ENCODE measurements around the gene LGI4.
"Not testable (repeated sequence)": the region's sequence is repeated elsewhere in the genome, so short reads cannot be mapped to it uniquely, and the experiment has no call there.

LGI4 gene

GRCh38 chr19:35106291-35106583 lies 28.6 kb downstream of the LGI4 start:
- Histone ChIP-seq H2AK5ac (ENCODE audit: low read length) (no peak overlapping the region), H3K4me1 (ENCODE audit: control insufficient read depth, low read depth, low read length) (no peaks in the 10 kb centered on the region), H3K27ac (ENCODE audit: low read depth, low read length) (no peak overlapping the region), H3K79me2 (ENCODE audit: control insufficient read depth, insufficient read depth, low read length) (no peaks in the 10 kb centered on the region), H2BK120ac (ENCODE audit: low read depth, low read length) (no peak overlapping the region), H3K4me2 (ENCODE audit: low read length) (no peak overlapping the region), H3K4me3 (ENCODE audit: low read length) (no peak overlapping the region), H4K5ac (ENCODE audit: low read length) (no peak overlapping the region), H3K56ac (ENCODE audit: low read length) (no peak overlapping the region), H3K23ac (ENCODE audit: low read length) (no peak overlapping the region), H3K36me3 (ENCODE audit: control insufficient read depth, insufficient read depth, low read length) (no peaks in the 10 kb centered on the region), H4K8ac (ENCODE audit: low read depth, low read length) (no peak overlapping the region), H2BK5ac (ENCODE audit: low read length) (no peak overlapping the region), H3K27me3 (ENCODE audit: insufficient read depth, low read length, poor library complexity) (no peaks in the 10 kb centered on the region), H3K4ac (ENCODE audit: low read depth, low read length) (no peak overlapping the region), H3K79me1 (ENCODE audit: low read length) (no peaks in the 10 kb centered on the region), H2BK15ac (replicated peaks; ENCODE audit: low read depth) (no peak overlapping the region), H3K18ac (ENCODE audit: low read length) (no peak overlapping the region), H3K9ac (ENCODE audit: low read length) (no peak overlapping the region)
- no peak for DNase-seq
- WGBS (ENCODE audit: extremely low coverage, insufficient coverage, low lambda C conversion rate): no CpG with 5 or more reads among the region's 9 CpGs

GRCh38 chr19:35105411-35106290 lies 29.2 kb downstream of the LGI4 start:
- H3K27ac ChIP-seq (ENCODE audit: low read depth, low read length): no peak overlapping the region
- WGBS (ENCODE audit: extremely low coverage, insufficient coverage, low lambda C conversion rate): no CpG with 5 or more reads among the region's 30 CpGs

GRCh38 chr19:35105047-35105410 lies 29.8 kb downstream of the LGI4 start:
- Histone ChIP-seq H3K23ac (ENCODE audit: low read length) (no peak overlapping the region), H2AK5ac (ENCODE audit: low read length) (no peak overlapping the region), H3K79me1 (ENCODE audit: low read length) (no peaks in the 10 kb centered on the region), H3K4ac (ENCODE audit: low read depth, low read length) (no peak overlapping the region), H3K4me1 (ENCODE audit: control insufficient read depth, low read depth, low read length) (no peaks in the 10 kb centered on the region), H2BK5ac (ENCODE audit: low read length) (no peak overlapping the region), H3K56ac (ENCODE audit: low read length) (no peak overlapping the region), H3K36me3 (ENCODE audit: control insufficient read depth, insufficient read depth, low read length) (no peaks in the 10 kb centered on the region), H3K79me2 (ENCODE audit: control insufficient read depth, insufficient read depth, low read length) (no peaks in the 10 kb centered on the region), H3K4me3 (ENCODE audit: low read length) (no peak overlapping the region), H2BK120ac (ENCODE audit: low read depth, low read length) (no peak overlapping the region), H3K18ac (ENCODE audit: low read length) (no peak overlapping the region), H2BK15ac (replicated peaks; ENCODE audit: low read depth) (no peak overlapping the region), H3K27ac (ENCODE audit: low read depth, low read length) (no peak overlapping the region), H3K4me2 (ENCODE audit: low read length) (no peak overlapping the region), H3K9ac (ENCODE audit: low read length) (no peak overlapping the region), H4K8ac (ENCODE audit: low read depth, low read length) (no peak overlapping the region), H4K5ac (ENCODE audit: low read length) (no peak overlapping the region), H3K27me3 (ENCODE audit: insufficient read depth, low read length, poor library complexity) (no peaks in the 10 kb centered on the region)
- no peak for DNase-seq
- no CpG with 5 or more reads among the region's 6 CpGs for WGBS (ENCODE audit: extremely low coverage, insufficient coverage, low lambda C conversion rate)

More at GRCh38 chr19:35105411-35106290, 29.2 kb downstream of the LGI4 start:
- Histone ChIP-seq H4K5ac (ENCODE audit: low read length) (no peak overlapping the region), H2BK120ac (ENCODE audit: low read depth, low read length) (no peak overlapping the region), H3K4me2 (ENCODE audit: low read length) (no peak overlapping the region), H3K4ac (ENCODE audit: low read depth, low read length) (no peak overlapping the region), H3K18ac (ENCODE audit: low read length) (no peak overlapping the region), H2BK5ac (ENCODE audit: low read length) (no peak overlapping the region), H2BK15ac (replicated peaks; ENCODE audit: low read depth) (no peak overlapping the region), H3K23ac (ENCODE audit: low read length) (no peak overlapping the region), H3K4me1 (ENCODE audit: control insufficient read depth, low read depth, low read length) (no peaks in the 10 kb centered on the region), H3K27me3 (ENCODE audit: insufficient read depth, low read length, poor library complexity) (no peaks in the 10 kb centered on the region), H3K9ac (ENCODE audit: low read length) (no peak overlapping the region), H3K56ac (ENCODE audit: low read length) (no peak overlapping the region), H3K79me2 (ENCODE audit: control insufficient read depth, insufficient read depth, low read length) (no peaks in the 10 kb centered on the region), H3K36me3 (ENCODE audit: control insufficient read depth, insufficient read depth, low read length) (no peaks in the 10 kb centered on the region), H2AK5ac (ENCODE audit: low read length) (no peak overlapping the region), H4K8ac (ENCODE audit: low read depth, low read length) (no peak overlapping the region), H3K4me3 (ENCODE audit: low read length) (no peak overlapping the region), H3K79me1 (ENCODE audit: low read length) (no peaks in the 10 kb centered on the region)
- no peak for DNase-seq

- no peaks in the 10 kb centered on the region for H3K79me2 ChIP-seq (ENCODE audit: control insufficient read depth, insufficient read depth, low read length)
- no peak overlapping the region for H3K23ac ChIP-seq (ENCODE audit: low read length)
- H4K8ac ChIP-seq (ENCODE audit: low read depth, low read length): no peak overlapping the region
- no peak overlapping the region for H3K4ac ChIP-seq (ENCODE audit: low read depth, low read length)
- no peak overlapping the region for H3K4me3 ChIP-seq (ENCODE audit: low read length)
- H3K36me3 ChIP-seq (ENCODE audit: control insufficient read depth, insufficient read depth, low read length): no peaks in the 10 kb centered on the region
- no peaks in the 10 kb centered on the region for H3K4me1 ChIP-seq (ENCODE audit: control insufficient read depth, low read depth, low read length)
- H3K4me2 ChIP-seq (ENCODE audit: low read length): no peak overlapping the region
- no peaks in the 10 kb centered on the region for H3K79me1 ChIP-seq (ENCODE audit: low read length)
- H2AK5ac ChIP-seq (ENCODE audit: low read length): no peak overlapping the region
- H3K9ac ChIP-seq (ENCODE audit: low read length): no peak overlapping the region
- H3K56ac ChIP-seq (ENCODE audit: low read length): no peak overlapping the region
- DNase-seq: no peak
- no peak overlapping the region for H4K5ac ChIP-seq (ENCODE audit: low read length)
- H3K27ac ChIP-seq (ENCODE audit: low read depth, low read length): no peak overlapping the region
- H3K18ac ChIP-seq (ENCODE audit: low read length): no peak overlapping the region
- H2BK5ac ChIP-seq (ENCODE audit: low read length): no peak overlapping the region
- no peaks in the 10 kb centered on the region for H3K27me3 ChIP-seq (ENCODE audit: insufficient read depth, low read length, poor library complexity)
- H2BK120ac ChIP-seq (ENCODE audit: low read depth, low read length): no peak overlapping the region
- no CpG with 5 or more reads among the region's 11 CpGs for WGBS (ENCODE audit: extremely low coverage, insufficient coverage, low lambda C conversion rate)
- H2BK15ac ChIP-seq (replicated peaks; ENCODE audit: low read depth): no peak overlapping the region
Observed at GRCh38 chr19:35104361-35104760, 30.5 kb downstream of the LGI4 start.

- not testable (repeated sequence) for H2BK15ac ChIP-seq (replicated peaks; ENCODE audit: low read depth); H3K4me1 ChIP-seq (ENCODE audit: control insufficient read depth, low read depth, low read length); H3K79me2 ChIP-seq (ENCODE audit: control insufficient read depth, insufficient read depth, low read length); H3K79me1 ChIP-seq (ENCODE audit: low read length); H3K56ac ChIP-seq (ENCODE audit: low read length); H3K27ac ChIP-seq (ENCODE audit: low read depth, low read length); H3K4me3 ChIP-seq (ENCODE audit: low read length); H4K8ac ChIP-seq (ENCODE audit: low read depth, low read length); H2AK5ac ChIP-seq (ENCODE audit: low read length); DNase-seq; H3K9ac ChIP-seq (ENCODE audit: low read length); H3K4ac ChIP-seq (ENCODE audit: low read depth, low read length); H3K18ac ChIP-seq (ENCODE audit: low read length); H2BK5ac ChIP-seq (ENCODE audit: low read length); H4K5ac ChIP-seq (ENCODE audit: low read length); H3K36me3 ChIP-seq (ENCODE audit: control insufficient read depth, insufficient read depth, low read length); H3K27me3 ChIP-seq (ENCODE audit: insufficient read depth, low read length, poor library complexity); H3K4me2 ChIP-seq (ENCODE audit: low read length); H2BK120ac ChIP-seq (ENCODE audit: low read depth, low read length); H3K23ac ChIP-seq (ENCODE audit: low read length)
- no CpG with 5 or more reads among the region's 10 CpGs for WGBS (ENCODE audit: extremely low coverage, insufficient coverage, low lambda C conversion rate)
Observed at GRCh38 chr19:35103614-35104013, 31.2 kb downstream of the LGI4 start.

GRCh38 chr19:35101949-35102348 lies 32.9 kb downstream of the LGI4 start:
- not testable (repeated sequence) for H3K36me3 ChIP-seq (ENCODE audit: control insufficient read depth, insufficient read depth, low read length); H3K18ac ChIP-seq (ENCODE audit: low read length); H2BK15ac ChIP-seq (replicated peaks; ENCODE audit: low read depth); H3K56ac ChIP-seq (ENCODE audit: low read length); H3K4me3 ChIP-seq (ENCODE audit: low read length); H3K9ac ChIP-seq (ENCODE audit: low read length); H3K27ac ChIP-seq (ENCODE audit: low read depth, low read length); H3K4ac ChIP-seq (ENCODE audit: low read depth, low read length); H3K4me1 ChIP-seq (ENCODE audit: control insufficient read depth, low read depth, low read length); H3K23ac ChIP-seq (ENCODE audit: low read length); H2BK5ac ChIP-seq (ENCODE audit: low read length); H3K79me1 ChIP-seq (ENCODE audit: low read length); H4K8ac ChIP-seq (ENCODE audit: low read depth, low read length); H3K4me2 ChIP-seq (ENCODE audit: low read length); H3K79me2 ChIP-seq (ENCODE audit: control insufficient read depth, insufficient read depth, low read length); H2AK5ac ChIP-seq (ENCODE audit: low read length); H2BK120ac ChIP-seq (ENCODE audit: low read depth, low read length); H4K5ac ChIP-seq (ENCODE audit: low read length); H3K27me3 ChIP-seq (ENCODE audit: insufficient read depth, low read length, poor library complexity); DNase-seq
- no CpG with 5 or more reads among the region's 10 CpGs for WGBS (ENCODE audit: extremely low coverage, insufficient coverage, low lambda C conversion rate)

All from mesendoderm (in vitro differentiated cells).